Activated CD4-positive, alpha-beta memory T cell treated with anti-CD3 and anti-CD28 coated beads, Interleukin-2, amount 10 ng/mL, durations not matched to agents 7 days and 5 days (primary cell): ENCODE measurements around the gene CCDC102B. TPM values are rescaled to one million over a fixed set of nuclear protein-coding genes. Genes with fewer than 3 reads are reported as not detected.

Experiments
- CTCF ChIA-PET: fragments of 350-600 bp; sonication (Branson Sonifier 250); formaldehyde crosslinking; loops from one replicate; lab custom pipeline; 2021; ENCODE audit warnings: antibody characterized with exemption, inconsistent platforms; lab: Charles Lee
- POLR2A ChIA-PET: fragments of 350-600 bp; sonication (Branson Sonifier 250); formaldehyde crosslinking; loops from one replicate; lab custom pipeline; 2021; ENCODE audit warnings: antibody characterized with exemption; lab: Charles Lee
- DNase-seq: peaks from one replicate; pipeline ENCODE4 v3.0.0-alpha.2; 2020
- H3K27ac Mint-ChIP-seq: one replicate; pipeline ENCODE4 v1.8.0; 2021; ENCODE audit warnings: mild to moderate bottlenecking, mixed read lengths
- H3K27me3 Mint-ChIP-seq: one replicate; pipeline ENCODE4 v1.8.0; 2021; ENCODE audit warnings: mixed read lengths
- H3K36me3 Mint-ChIP-seq: one replicate; pipeline ENCODE4 v1.8.0; 2021; ENCODE audit warnings: low read depth, mixed read lengths
- H3K4me1 Mint-ChIP-seq: one replicate; pipeline ENCODE4 v1.8.0; 2021; ENCODE audit warnings: mixed read lengths
- H3K4me3 Mint-ChIP-seq: one replicate; pipeline ENCODE4 v1.8.0; 2021; ENCODE audit warnings: mild to moderate bottlenecking, mixed read lengths
- H3K9me3 Mint-ChIP-seq: one replicate; pipeline ENCODE4 v1.8.0; 2021; ENCODE audit warnings: mixed read lengths
- total RNA-seq, 2 experiments: library from RNA; stranded (reverse); gene quantifications; one replicate each; pipeline ENCODE4 v1.2.3, GENCODE V29; 2021

Gene CCDC102B
- total RNA-seq, 2 experiments from 2014 or later = 1.0 to 1.2 TPM

DNA sequence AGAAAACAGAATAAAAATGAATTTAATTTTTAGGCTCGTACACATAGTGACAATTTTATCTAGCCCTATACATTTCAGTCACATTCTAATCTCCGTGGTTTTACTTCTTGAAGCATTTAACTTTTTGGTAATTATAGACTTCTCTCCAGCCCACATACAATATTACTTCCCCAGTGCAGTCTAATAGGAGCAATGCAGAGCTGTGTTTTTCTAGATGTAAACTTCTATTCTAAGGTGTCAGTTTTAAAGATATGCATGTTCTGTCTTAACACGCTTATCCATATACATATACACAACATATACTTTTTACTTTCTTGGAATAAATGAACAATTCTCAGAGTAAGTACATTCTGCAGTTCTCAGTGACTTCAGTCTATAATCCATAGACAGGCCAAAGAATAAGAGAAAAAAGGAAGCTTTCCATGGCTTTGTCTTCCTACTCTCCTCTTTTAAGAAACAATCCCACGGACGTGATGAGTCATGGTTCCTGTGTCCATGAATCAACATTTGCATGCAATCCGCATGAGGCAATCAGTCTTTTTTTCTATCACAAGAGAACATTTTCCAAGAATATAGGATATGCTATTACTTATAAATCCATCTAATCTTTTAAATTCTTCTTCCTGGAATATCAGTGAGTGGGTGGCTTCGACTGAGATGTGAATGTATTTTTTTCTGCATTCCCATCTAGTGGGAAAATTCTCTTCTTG is 42.8 kb downstream of the CCDC102B start:
- Mint-ChIP-seq H3K36me3 (no peaks in the 10 kb centered on the region), H3K27ac (no peak overlapping the region), H3K4me1 (no peaks in the 10 kb centered on the region), H3K9me3 (no peaks in the 10 kb centered on the region), H3K4me3 (no peak overlapping the region), H3K27me3 (peaks cover 2% of the 10 kb centered on the region)
- CTCF ChIA-PET = no interaction called here
- DNase-seq = no peak
- POLR2A ChIA-PET = no interaction called here

DNA sequence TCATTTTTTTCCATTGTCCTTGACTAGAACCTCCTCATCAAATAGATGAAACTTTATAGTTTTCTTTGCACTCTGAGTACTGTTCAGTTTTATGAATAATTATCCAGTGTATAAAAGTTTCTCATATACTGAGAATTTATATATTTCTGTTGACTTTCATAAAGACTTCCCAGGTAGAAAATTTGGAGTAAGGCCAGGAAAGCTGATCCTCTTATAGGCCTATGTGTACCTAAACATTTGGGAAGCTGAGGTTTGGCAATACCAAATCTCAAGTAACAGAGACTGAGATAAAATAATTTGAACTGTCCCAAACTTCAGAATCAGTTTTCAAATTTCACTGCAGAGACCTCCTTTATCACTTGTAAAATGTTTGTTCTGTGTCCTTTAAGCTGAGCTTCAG is 43.4 kb downstream of the CCDC102B start:
- CTCF ChIA-PET = no interaction called here
- H3K9me3 Mint-ChIP-seq = no peaks in the 10 kb centered on the region
- H3K27ac Mint-ChIP-seq = no peak overlapping the region
- peaks cover 2% of the 10 kb centered on the region for H3K27me3 Mint-ChIP-seq
- H3K4me3 Mint-ChIP-seq = no peak overlapping the region
- no peak for DNase-seq
- H3K4me1 Mint-ChIP-seq = no peaks in the 10 kb centered on the region
- H3K36me3 Mint-ChIP-seq = no peaks in the 10 kb centered on the region
- POLR2A ChIA-PET = no interaction called here

- H3K9me3 Mint-ChIP-seq = no peaks in the 10 kb centered on the region
- no peak overlapping the region for H3K27ac Mint-ChIP-seq
- ChIA-PET POLR2A (no interaction called here), CTCF (no interaction called here)
- DNase-seq = no peak
- no peaks in the 10 kb centered on the region for H3K36me3 Mint-ChIP-seq
- no peak overlapping the region for H3K4me3 Mint-ChIP-seq
- no peaks in the 10 kb centered on the region for H3K4me1 Mint-ChIP-seq
- peaks cover 2% of the 10 kb centered on the region for H3K27me3 Mint-ChIP-seq
These were observed 45.1 kb downstream of the CCDC102B start for GRCh38 chr18:68842951-68843350.

DNA sequence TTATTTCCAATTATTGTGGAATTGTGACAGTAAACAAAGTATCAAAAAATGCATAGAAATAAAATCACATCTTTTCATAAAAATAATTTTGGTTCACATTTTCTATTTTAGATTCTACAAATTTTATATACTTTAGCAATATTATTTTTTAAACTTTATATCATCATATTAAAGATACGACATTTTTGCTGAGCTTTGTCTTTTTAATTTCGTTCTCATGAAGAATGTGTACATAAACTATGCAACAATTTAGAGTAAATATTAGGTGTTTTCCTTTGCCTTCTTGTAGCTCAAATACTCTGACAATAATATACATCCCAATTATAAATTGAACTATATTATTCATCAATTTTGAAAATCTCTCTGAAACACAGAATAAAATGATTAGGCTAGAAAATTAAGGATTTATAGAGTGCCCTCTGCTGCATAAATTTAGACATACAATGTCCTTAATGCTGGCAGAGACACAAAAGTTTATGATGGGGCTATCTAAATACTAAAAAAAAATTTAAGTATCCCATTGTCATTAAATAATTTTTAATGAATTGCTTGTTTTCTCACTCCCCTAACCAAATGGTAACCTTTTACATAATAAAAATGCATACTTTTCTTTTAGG is 45.7 kb downstream of the CCDC102B start:
- no peaks in the 10 kb centered on the region for H3K4me1 Mint-ChIP-seq
- H3K4me3 Mint-ChIP-seq = no peak overlapping the region
- H3K36me3 Mint-ChIP-seq = no peaks in the 10 kb centered on the region
- no peak for DNase-seq
- no peak overlapping the region for H3K27ac Mint-ChIP-seq
- ChIA-PET POLR2A (no interaction called here), CTCF (no interaction called here)
- peaks cover 2% of the 10 kb centered on the region for H3K27me3 Mint-ChIP-seq
- no peaks in the 10 kb centered on the region for H3K9me3 Mint-ChIP-seq

GRCh38 chr18:68847219-68847837 is 49.4 kb downstream of the CCDC102B start:
- no peaks in the 10 kb centered on the region for H3K9me3 Mint-ChIP-seq
- POLR2A ChIA-PET = no interaction called here
- CTCF ChIA-PET = no interaction called here
- peaks cover 2% of the 10 kb centered on the region for H3K27me3 Mint-ChIP-seq
- no peaks in the 10 kb centered on the region for H3K4me1 Mint-ChIP-seq
- no peaks in the 10 kb centered on the region for H3K36me3 Mint-ChIP-seq
- H3K4me3 Mint-ChIP-seq = no peak overlapping the region
- DNase-seq = no peak
- H3K27ac Mint-ChIP-seq = no peak overlapping the region

DNA sequence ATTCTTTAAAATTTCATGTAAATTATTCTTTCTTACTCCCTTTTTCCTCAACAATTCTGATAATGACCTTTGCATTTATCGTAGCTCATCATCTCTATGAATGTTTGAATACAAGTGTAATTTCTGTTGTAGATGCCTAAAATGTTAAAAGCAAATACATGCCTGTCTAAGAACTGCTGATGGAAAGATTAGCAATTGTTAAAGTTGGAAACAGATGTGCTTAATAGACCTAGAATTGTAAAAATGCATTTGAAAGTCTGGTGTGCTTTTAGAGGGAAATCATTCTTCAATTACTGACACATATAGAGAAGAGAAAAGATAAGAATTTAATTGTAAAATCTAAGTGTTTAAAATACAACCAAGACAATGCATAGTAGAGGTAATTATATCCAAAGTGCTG is 50.4 kb downstream of the CCDC102B start:
- Mint-ChIP-seq H3K4me1 (no peaks in the 10 kb centered on the region), H3K27me3 (peaks cover 2% of the 10 kb centered on the region), H3K36me3 (no peaks in the 10 kb centered on the region), H3K9me3 (no peaks in the 10 kb centered on the region), H3K4me3 (no peak overlapping the region), H3K27ac (no peak overlapping the region)
- ChIA-PET POLR2A (no interaction called here), CTCF (no interaction called here)
- DNase-seq = no peak

DNA sequence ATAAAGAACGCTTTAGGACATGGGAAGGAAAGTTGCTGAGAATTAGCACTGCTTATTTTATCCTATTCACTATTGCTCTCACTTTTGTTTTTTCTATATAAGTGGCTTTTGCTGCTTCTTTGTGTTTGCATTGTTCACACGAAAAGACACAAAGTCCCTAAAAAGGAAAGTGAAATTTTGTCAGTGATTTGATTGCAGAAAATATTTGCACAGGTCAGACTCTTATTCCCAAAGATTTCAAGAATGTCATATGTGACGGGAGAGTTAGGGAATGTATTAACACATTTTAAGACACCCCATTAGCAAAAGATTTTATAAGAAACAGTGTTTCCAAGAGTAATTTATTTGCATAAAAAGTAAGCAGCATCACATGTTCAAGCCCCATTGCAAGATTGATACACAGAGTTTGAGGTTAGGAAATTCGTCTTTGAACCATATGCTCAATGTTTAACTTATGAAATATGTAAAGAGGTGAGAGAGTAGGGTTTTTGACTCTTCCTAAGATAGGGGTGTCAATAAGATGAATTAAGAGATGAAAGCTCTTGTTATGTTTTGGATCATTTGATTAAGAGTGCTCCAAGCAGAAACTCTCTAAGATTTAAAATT is 57.0 kb downstream of the CCDC102B start:
- no peaks in the 10 kb centered on the region for H3K27me3 Mint-ChIP-seq
- no peaks in the 10 kb centered on the region for H3K36me3 Mint-ChIP-seq
- H3K4me1 Mint-ChIP-seq = no peaks in the 10 kb centered on the region
- CTCF ChIA-PET = no interaction called here
- no peak overlapping the region for H3K27ac Mint-ChIP-seq
- no peaks in the 10 kb centered on the region for H3K9me3 Mint-ChIP-seq
- H3K4me3 Mint-ChIP-seq = no peak overlapping the region
- POLR2A ChIA-PET = no interaction called here
- DNase-seq = no peak

GRCh38 chr18:68855491-68855890 is 57.6 kb downstream of the CCDC102B start:
- CTCF ChIA-PET = no interaction called here
- POLR2A ChIA-PET = no interaction called here
- no peaks in the 10 kb centered on the region for H3K27me3 Mint-ChIP-seq

GRCh38 chr18:68861365-68861764 is 63.5 kb downstream of the CCDC102B start:
- POLR2A ChIA-PET = no interaction called here
- H3K27ac Mint-ChIP-seq = no peak overlapping the region
- H3K36me3 Mint-ChIP-seq = no peaks in the 10 kb centered on the region
- DNase-seq = no peak
- H3K27me3 Mint-ChIP-seq = no peaks in the 10 kb centered on the region
- CTCF ChIA-PET = no interaction called here
- no peaks in the 10 kb centered on the region for H3K9me3 Mint-ChIP-seq
- no peak overlapping the region for H3K4me3 Mint-ChIP-seq
- no peaks in the 10 kb centered on the region for H3K4me1 Mint-ChIP-seq

More at GRCh38 chr18:68855491-68855890, 57.6 kb downstream of the CCDC102B start:
- Mint-ChIP-seq H3K4me3 (no peak overlapping the region), H3K36me3 (no peaks in the 10 kb centered on the region), H3K4me1 (no peaks in the 10 kb centered on the region), H3K9me3 (no peaks in the 10 kb centered on the region), H3K27ac (no peak overlapping the region)
- no peak for DNase-seq

DNA sequence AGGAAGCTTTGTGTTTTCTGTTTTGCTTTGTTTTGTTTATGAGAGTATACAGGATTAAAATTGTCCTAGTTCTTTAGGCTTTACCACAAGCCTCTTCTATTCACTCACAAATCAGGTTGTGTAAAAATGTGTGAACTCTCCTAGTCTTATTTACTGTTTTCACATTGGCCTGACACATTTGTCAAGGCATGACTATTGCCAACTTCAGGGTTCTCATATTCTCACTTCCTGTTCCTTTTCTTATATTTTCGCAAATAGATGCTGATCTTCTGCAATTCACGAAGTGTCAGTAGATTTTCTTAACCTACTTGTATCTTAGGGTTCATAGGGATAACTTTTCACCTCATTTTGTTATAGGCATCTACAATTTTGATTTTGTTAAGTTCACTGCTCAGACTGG is 67.1 kb downstream of the CCDC102B start:
- ChIA-PET CTCF (no interaction called here), POLR2A (no interaction called here)
- H3K27ac Mint-ChIP-seq = no peak overlapping the region
- DNase-seq = no peak
- H3K36me3 Mint-ChIP-seq = no peaks in the 10 kb centered on the region
- no peaks in the 10 kb centered on the region for H3K9me3 Mint-ChIP-seq
- H3K4me3 Mint-ChIP-seq = no peak overlapping the region
- H3K27me3 Mint-ChIP-seq = no peaks in the 10 kb centered on the region
- no peaks in the 10 kb centered on the region for H3K4me1 Mint-ChIP-seq

GRCh38 chr18:68865503-68865902 is 67.6 kb downstream of the CCDC102B start:
- POLR2A ChIA-PET = no interaction called here
- H3K27me3 Mint-ChIP-seq = no peaks in the 10 kb centered on the region
- no peak for DNase-seq
- H3K4me3 Mint-ChIP-seq = no peak overlapping the region
- CTCF ChIA-PET = no interaction called here
- no peaks in the 10 kb centered on the region for H3K36me3 Mint-ChIP-seq
- H3K4me1 Mint-ChIP-seq = no peaks in the 10 kb centered on the region
- H3K27ac Mint-ChIP-seq = no peak overlapping the region
- no peaks in the 10 kb centered on the region for H3K9me3 Mint-ChIP-seq

GRCh38 chr18:68873003-68873402 is 75.1 kb downstream of the CCDC102B start:
- no peak overlapping the region for H3K27ac Mint-ChIP-seq
- ChIA-PET POLR2A (no interaction called here), CTCF (no interaction called here)
- no peak for DNase-seq
- H3K27me3 Mint-ChIP-seq = no peaks in the 10 kb centered on the region
- no peak overlapping the region for H3K4me3 Mint-ChIP-seq
- no peaks in the 10 kb centered on the region for H3K4me1 Mint-ChIP-seq
- H3K36me3 Mint-ChIP-seq = no peaks in the 10 kb centered on the region
- H3K9me3 Mint-ChIP-seq = no peaks in the 10 kb centered on the region

GRCh38 chr18:68874361-68874760 is 76.5 kb downstream of the CCDC102B start:
- Mint-ChIP-seq H3K4me1 (no peaks in the 10 kb centered on the region), H3K36me3 (no peaks in the 10 kb centered on the region), H3K4me3 (no peak overlapping the region), H3K27ac (no peak overlapping the region), H3K27me3 (no peaks in the 10 kb centered on the region), H3K9me3 (no peaks in the 10 kb centered on the region)
- DNase-seq = no peak
- ChIA-PET CTCF (no interaction called here), POLR2A (no interaction called here)
